Astrocyte (in vitro differentiated cells and primary cell): ENCODE data around the gene NCOA7.

ENCODE experiments used
- EZH2 ChIP-seq: IDR thresholded peaks from 2 replicates; pipeline ENCODE4 v1.6.1; 2012; ENCODE audit warnings: mild to moderate bottlenecking, low read length, inconsistent platforms; ENCODE audit not compliant: insufficient read depth
- TF ChIP-seq, protein P1 (sequence below): IDR thresholded peaks from 2 replicates; pipeline ENCODE4 v1.5.1; 2011; ENCODE audit warnings: low read depth, mild to moderate bottlenecking, inconsistent platforms, low read length, moderate library complexity; ENCODE audit not compliant: insufficient read depth

DNA sequence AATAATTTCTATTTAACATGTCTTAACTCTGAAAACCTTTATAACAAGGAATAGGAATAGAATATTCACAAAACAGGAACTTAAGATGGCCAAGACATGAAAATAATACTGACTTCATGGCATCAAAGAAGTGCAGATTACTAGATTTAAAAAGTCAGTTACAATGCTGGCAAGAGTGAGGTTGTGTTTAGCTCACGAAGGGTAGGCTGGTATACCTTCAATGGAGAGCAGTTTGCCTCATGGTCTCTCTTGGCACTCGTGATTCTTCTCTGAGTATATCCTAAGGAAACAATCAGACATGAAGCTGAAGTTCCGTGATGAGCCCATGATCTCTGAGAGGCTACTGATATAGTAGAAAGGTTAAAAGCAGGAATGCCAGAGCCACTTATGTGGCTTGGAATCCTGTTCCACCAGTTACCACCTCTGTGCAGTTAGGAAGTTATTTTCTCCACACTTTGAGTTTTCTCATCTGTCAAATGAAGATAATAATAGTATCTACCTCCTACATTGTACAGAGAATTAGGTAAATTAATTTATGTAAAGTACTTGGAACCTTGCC lies 7.2 kb downstream of the NCOA7 start:
- no peak for TF ChIP-seq EZH2
- TF ChIP-seq, protein P1, sequence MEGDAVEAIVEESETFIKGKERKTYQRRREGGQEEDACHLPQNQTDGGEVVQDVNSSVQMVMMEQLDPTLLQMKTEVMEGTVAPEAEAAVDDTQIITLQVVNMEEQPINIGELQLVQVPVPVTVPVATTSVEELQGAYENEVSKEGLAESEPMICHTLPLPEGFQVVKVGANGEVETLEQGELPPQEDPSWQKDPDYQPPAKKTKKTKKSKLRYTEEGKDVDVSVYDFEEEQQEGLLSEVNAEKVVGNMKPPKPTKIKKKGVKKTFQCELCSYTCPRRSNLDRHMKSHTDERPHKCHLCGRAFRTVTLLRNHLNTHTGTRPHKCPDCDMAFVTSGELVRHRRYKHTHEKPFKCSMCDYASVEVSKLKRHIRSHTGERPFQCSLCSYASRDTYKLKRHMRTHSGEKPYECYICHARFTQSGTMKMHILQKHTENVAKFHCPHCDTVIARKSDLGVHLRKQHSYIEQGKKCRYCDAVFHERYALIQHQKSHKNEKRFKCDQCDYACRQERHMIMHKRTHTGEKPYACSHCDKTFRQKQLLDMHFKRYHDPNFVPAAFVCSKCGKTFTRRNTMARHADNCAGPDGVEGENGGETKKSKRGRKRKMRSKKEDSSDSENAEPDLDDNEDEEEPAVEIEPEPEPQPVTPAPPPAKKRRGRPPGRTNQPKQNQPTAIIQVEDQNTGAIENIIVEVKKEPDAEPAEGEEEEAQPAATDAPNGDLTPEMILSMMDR: no peak
